ENCODE measurements around the gene STXBP1. TPM values are rescaled to one million over a fixed set of nuclear protein-coding genes. Genes with fewer than 3 reads are reported as not detected.

The STXBP1 gene
- total RNA-seq, 1 donor from 2014 or later, result 36.9 TPM

DNA sequence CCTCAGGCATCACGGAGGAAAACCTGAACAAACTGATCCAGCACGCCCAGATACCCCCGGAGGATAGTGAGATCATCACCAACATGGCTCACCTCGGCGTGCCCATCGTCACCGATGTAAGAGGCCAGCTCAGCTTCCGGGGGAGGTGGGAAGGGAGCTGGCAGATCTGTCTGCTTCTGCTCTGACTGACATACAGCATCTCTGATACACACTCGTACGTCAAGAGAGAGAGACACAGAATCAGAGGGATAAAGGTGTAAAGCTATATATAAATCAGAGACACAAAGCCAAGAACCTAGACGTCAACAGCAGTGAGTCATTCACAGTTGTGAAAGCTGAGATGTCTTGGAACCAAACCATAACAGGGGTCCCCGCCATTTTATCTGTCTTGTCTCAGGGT, 64.6 kb downstream of the STXBP1 start:
- intact Hi-C loops (cut with micrococcal nuclease), result no loop called here
- peaks cover 96% of the 10 kb centered on the region for H3K36me3 ChIP-seq
- H3K4me3 ChIP-seq, result no peak overlapping the region

DNA sequence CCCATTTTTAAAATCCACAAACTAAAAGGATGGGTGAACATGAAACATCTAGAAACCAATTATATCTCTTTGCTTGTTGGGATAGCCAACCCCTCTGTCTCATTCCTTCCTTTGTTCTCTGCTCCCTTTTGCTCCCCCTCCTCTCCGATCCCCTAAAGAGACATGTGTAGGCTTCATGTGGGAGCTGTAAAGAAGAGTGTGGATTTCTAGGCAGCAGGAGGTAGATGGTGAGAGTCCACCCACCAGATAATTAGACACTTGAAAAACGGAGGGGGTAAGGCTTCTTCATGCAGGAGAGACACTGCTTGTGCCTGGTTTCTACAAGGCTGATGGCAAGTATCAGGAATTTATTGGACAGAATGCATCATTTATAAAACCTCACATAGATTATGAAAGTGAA, 67.4 kb downstream of the STXBP1 start:
- H3K27me3 ChIP-seq (ENCODE audit: low read depth), result no peaks in the 10 kb centered on the region
- intact Hi-C loops (cut with micrococcal nuclease), result no loop called here
- no peaks in the 10 kb centered on the region for H3K4me1 ChIP-seq
- peaks cover 96% of the 10 kb centered on the region for H3K36me3 ChIP-seq
- H3K27ac ChIP-seq (replicated peaks), result no peak overlapping the region
- H3K4me3 ChIP-seq, result no peak overlapping the region
- TF ChIP-seq, protein P1, sequence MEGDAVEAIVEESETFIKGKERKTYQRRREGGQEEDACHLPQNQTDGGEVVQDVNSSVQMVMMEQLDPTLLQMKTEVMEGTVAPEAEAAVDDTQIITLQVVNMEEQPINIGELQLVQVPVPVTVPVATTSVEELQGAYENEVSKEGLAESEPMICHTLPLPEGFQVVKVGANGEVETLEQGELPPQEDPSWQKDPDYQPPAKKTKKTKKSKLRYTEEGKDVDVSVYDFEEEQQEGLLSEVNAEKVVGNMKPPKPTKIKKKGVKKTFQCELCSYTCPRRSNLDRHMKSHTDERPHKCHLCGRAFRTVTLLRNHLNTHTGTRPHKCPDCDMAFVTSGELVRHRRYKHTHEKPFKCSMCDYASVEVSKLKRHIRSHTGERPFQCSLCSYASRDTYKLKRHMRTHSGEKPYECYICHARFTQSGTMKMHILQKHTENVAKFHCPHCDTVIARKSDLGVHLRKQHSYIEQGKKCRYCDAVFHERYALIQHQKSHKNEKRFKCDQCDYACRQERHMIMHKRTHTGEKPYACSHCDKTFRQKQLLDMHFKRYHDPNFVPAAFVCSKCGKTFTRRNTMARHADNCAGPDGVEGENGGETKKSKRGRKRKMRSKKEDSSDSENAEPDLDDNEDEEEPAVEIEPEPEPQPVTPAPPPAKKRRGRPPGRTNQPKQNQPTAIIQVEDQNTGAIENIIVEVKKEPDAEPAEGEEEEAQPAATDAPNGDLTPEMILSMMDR (IDR thresholded peaks at IDR 0.05; ENCODE audit: borderline replicate concordance), result no peak
- no peak for DNase-seq
- no peaks in the 10 kb centered on the region for H3K9me3 ChIP-seq (replicated peaks)

More for the DNA sequence above, 64.6 kb downstream of the STXBP1 start:
- Histone ChIP-seq H3K27me3 (ENCODE audit: low read depth) (no peaks in the 10 kb centered on the region), H3K4me1 (no peaks in the 10 kb centered on the region), H3K9me3 (replicated peaks) (no peaks in the 10 kb centered on the region), H3K27ac (replicated peaks) (no peak overlapping the region)
- DNase-seq, result no peak
- TF ChIP-seq, protein P1 (IDR thresholded peaks at IDR 0.05; ENCODE audit: borderline replicate concordance), result no peak

DNA sequence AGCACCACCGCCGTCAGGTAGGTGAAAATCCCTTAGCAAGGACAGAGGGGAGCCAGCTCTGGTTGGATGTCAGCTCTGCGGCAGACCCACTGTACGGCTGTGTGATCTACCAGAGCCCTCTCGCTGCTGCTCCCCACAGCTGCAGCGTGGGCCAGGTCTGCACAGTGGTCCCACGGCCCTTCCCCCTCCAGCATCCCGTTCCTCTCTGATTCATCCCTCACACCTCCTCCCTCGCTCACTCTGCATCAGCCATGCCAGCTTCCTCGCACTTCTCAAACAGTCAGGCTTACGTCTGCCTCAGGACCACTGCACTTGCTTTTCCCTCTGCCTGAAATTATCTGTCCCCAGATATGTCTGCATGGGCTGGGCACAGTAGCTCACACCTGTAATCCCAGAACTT, 68.1 kb downstream of the STXBP1 start:
- H3K36me3 ChIP-seq, result peaks cover 94% of the 10 kb centered on the region
- TF ChIP-seq, protein P1 (IDR thresholded peaks at IDR 0.05; ENCODE audit: borderline replicate concordance), result no peak
- no peak for DNase-seq
- H3K27me3 ChIP-seq (ENCODE audit: low read depth), result no peaks in the 10 kb centered on the region
- H3K4me1 ChIP-seq, result no peaks in the 10 kb centered on the region
- intact Hi-C loops (cut with micrococcal nuclease), result no loop called here
- no peak overlapping the region for H3K4me3 ChIP-seq
- no peaks in the 10 kb centered on the region for H3K9me3 ChIP-seq (replicated peaks)
- no peak overlapping the region for H3K27ac ChIP-seq (replicated peaks)

DNA sequence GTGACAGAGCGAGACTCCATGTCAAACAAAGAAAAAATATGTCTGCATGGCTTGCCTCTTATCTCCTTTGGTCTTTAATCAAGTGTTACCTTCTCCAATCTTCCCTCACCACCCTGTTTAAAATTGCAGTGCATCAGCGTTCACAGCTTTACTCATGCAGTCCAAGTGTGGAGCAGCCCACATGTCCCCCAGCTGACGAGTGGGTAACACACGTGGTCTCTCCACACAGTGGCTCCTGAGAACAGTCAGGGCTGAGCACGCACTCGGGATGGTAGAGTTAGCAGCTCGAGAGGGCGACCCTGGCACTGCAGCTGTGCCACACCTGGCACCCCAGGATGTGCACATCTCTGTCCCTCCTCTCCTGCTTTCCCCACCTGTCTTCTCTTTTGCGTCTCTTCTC, 68.8 kb downstream of the STXBP1 start:
- H3K4me3 ChIP-seq, result no peak overlapping the region
- intact Hi-C loops (cut with micrococcal nuclease), result no loop called here
- TF ChIP-seq, protein P1 (IDR thresholded peaks at IDR 0.05; ENCODE audit: borderline replicate concordance), result no peak
- H3K36me3 ChIP-seq, result peaks cover 88% of the 10 kb centered on the region
- H3K9me3 ChIP-seq (replicated peaks), result no peaks in the 10 kb centered on the region
- no peak for DNase-seq
- H3K27ac ChIP-seq (replicated peaks), result no peak overlapping the region
- no peaks in the 10 kb centered on the region for H3K27me3 ChIP-seq (ENCODE audit: low read depth)
- no peaks in the 10 kb centered on the region for H3K4me1 ChIP-seq

DNA sequence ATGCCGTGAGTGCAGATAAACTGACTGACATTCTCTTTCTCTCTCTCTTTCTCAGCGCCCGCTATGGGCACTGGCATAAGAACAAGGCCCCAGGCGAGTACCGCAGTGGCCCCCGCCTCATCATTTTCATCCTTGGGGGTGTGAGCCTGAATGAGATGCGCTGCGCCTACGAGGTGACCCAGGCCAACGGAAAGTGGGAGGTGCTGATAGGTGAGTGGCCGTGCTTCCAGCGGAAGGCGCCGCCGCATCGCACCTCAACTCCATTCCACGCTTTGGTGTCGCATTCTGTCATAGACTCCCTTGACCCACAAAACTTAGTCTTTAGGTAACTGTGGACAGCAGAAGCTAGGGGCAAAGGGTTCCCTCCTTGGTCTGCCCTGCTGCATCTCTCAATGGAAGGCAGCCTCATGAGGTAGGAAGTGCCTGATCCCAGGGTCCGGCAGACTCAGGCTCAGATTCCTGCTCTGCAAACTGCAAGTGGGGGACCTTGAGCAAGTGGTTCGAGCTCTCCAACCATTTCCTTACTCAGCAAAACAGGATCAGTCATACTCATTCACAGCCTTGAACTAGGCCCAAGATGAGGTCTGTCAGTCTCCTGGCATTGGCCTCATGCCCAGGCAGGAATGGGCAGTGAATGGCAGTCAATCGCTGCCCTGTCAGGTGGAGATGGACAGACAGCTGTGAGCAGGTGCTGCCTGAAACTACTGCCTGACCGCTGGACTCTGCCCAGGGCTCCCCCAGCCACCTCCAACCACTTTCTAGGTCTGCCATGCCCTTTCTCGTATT, 70.5 kb downstream of the STXBP1 start:
- peaks cover 90% of the 10 kb centered on the region for H3K36me3 ChIP-seq
- no peak for DNase-seq

More for the DNA sequence above, 70.5 kb downstream of the STXBP1 start:
- no peak overlapping the region for H3K27ac ChIP-seq (replicated peaks)
- H3K9me3 ChIP-seq (replicated peaks), result no peaks in the 10 kb centered on the region
- H3K4me1 ChIP-seq, result no peaks in the 10 kb centered on the region
- no peak overlapping the region for H3K4me3 ChIP-seq
- no peaks in the 10 kb centered on the region for H3K27me3 ChIP-seq (ENCODE audit: low read depth)
- intact Hi-C loops (cut with micrococcal nuclease), result no loop called here
- TF ChIP-seq, protein P1 (IDR thresholded peaks at IDR 0.05; ENCODE audit: borderline replicate concordance), result no peak
